ENCODE results near the gene IRX2. TPM values are rescaled to one million over a fixed set of nuclear protein-coding genes. Genes with fewer than 3 reads are reported as not detected.

The IRX2 gene
- 0.26 and 0.33 TPM in 2 replicates for total RNA-seq
- 0.40 and 0.88 TPM in 2 replicates for polyA plus RNA-seq
- polyA plus RNA-seq (2012): 0.71 and 1.4 TPM in 2 replicates
- 0.11 and 0.39 TPM in 2 replicates for polyA minus RNA-seq (ENCODE audit: low replicate concordance)

GRCh38 chr5:2751592-2752021, at the start of gene IRX2:
IRX2 (minus strand) TSS chr5:2751677; CDS start chr5:2751413, 264 bp downstream.
- no peak within 1 kb of the TSS for H3K27ac ChIP-seq (ENCODE audit: insufficient read depth, low read length)
- no peaks in the 10 kb centered on the region for H3K27me3 ChIP-seq (ENCODE audit: control insufficient read depth, insufficient read depth, low read length)
- no peaks in the 10 kb centered on the region for H4K20me1 ChIP-seq (ENCODE audit: control insufficient read depth, extremely low read depth, insufficient read depth, low read length)
- peak; percentile 84 to 98 for DNase-seq (ENCODE audit: low read depth in 2 of 2)
- H3K4me3 ChIP-seq (replicated peaks in 1 of 4; ENCODE audit: control extremely low read depth in 1 of 4, insufficient read depth in 1 of 4, low read depth in 3 of 4, low read length in 4 of 4): peak within 1 kb of the TSS in 3 of 4 experiments; percentile 7 to 56 (median 26)
- no peaks in the 10 kb centered on the region for H3K36me3 ChIP-seq (ENCODE audit: control insufficient read depth, insufficient read depth, low read length)
- no peaks in the 10 kb centered on the region for H3K79me2 ChIP-seq (ENCODE audit: control insufficient read depth, insufficient read depth, low read length)
- no peak within 1 kb of the TSS for H3K9ac ChIP-seq (ENCODE audit: insufficient read depth, low read length)
- no peak for TF ChIP-seq CTCF (conservative IDR thresholded peaks at IDR 0.05 in 1 of 2, IDR thresholded peaks at IDR 0.05 in 1 of 2; ENCODE audit: low read depth in 1 of 2, low read length in 2 of 2)
- no peak for TF ChIP-seq EZH2 (IDR thresholded peaks at IDR 0.05; ENCODE audit: low read length, missing control alignments)
- H3K9me3 ChIP-seq (ENCODE audit: control insufficient read depth, insufficient read depth, low read depth, low read length): no peaks in the 10 kb centered on the region
- no peaks in the 10 kb centered on the region for H3K4me1 ChIP-seq (ENCODE audit: control insufficient read depth, extremely low read depth, insufficient read depth, low read length)
- H2AFZ ChIP-seq (ENCODE audit: low read length): no peak within 1 kb of the TSS
- no peak within 1 kb of the TSS for H3K4me2 ChIP-seq (ENCODE audit: extremely low read depth, insufficient read depth, low read length)

GRCh38 chr5:2800035-2800434, 48.6 kb upstream of the IRX2 start:
- Histone ChIP-seq H3K36me3 (ENCODE audit: control insufficient read depth, insufficient read depth, low read length) (no peaks in the 10 kb centered on the region), H3K27me3 (ENCODE audit: control insufficient read depth, insufficient read depth, low read length) (no peaks in the 10 kb centered on the region), H3K27ac (ENCODE audit: insufficient read depth, low read length) (no peak overlapping the region), H3K79me2 (ENCODE audit: control insufficient read depth, insufficient read depth, low read length) (no peaks in the 10 kb centered on the region), H3K4me2 (ENCODE audit: extremely low read depth, insufficient read depth, low read length) (no peak overlapping the region), H4K20me1 (ENCODE audit: control insufficient read depth, extremely low read depth, insufficient read depth, low read length) (no peaks in the 10 kb centered on the region), H2AFZ (ENCODE audit: low read length) (no peak overlapping the region), H3K9me3 (ENCODE audit: control insufficient read depth, insufficient read depth, low read depth, low read length) (no peaks in the 10 kb centered on the region), H3K4me1 (ENCODE audit: control insufficient read depth, extremely low read depth, insufficient read depth, low read length) (no peaks in the 10 kb centered on the region), H3K9ac (ENCODE audit: insufficient read depth, low read length) (no peak overlapping the region), H3K4me3 (replicated peaks in 1 of 4; ENCODE audit: control extremely low read depth in 1 of 4, insufficient read depth in 1 of 4, low read depth in 3 of 4, low read length in 4 of 4) (no peak overlapping the region)
- no peak for DNase-seq (ENCODE audit: low read depth in 2 of 2)
- TF ChIP-seq EZH2 (IDR thresholded peaks at IDR 0.05; ENCODE audit: low read length, missing control alignments): no peak
- TF ChIP-seq CTCF (conservative IDR thresholded peaks at IDR 0.05 in 1 of 2, IDR thresholded peaks at IDR 0.05 in 1 of 2; ENCODE audit: low read depth in 1 of 2, low read length in 2 of 2): no peak

GRCh38 chr5:2797981-2798380, 46.5 kb upstream of the IRX2 start:
- no peak overlapping the region for H3K9ac ChIP-seq (ENCODE audit: insufficient read depth, low read length)
- no peak overlapping the region for H3K4me2 ChIP-seq (ENCODE audit: extremely low read depth, insufficient read depth, low read length)
- H3K27ac ChIP-seq (ENCODE audit: insufficient read depth, low read length): no peak overlapping the region
- DNase-seq (ENCODE audit: low read depth in 2 of 2): peak in 1 of 2 donors; percentile 34
- no peak overlapping the region for H3K4me3 ChIP-seq (replicated peaks in 1 of 4; ENCODE audit: control extremely low read depth in 1 of 4, insufficient read depth in 1 of 4, low read depth in 3 of 4, low read length in 4 of 4)
- H3K27me3 ChIP-seq (ENCODE audit: control insufficient read depth, insufficient read depth, low read length): no peaks in the 10 kb centered on the region
- H3K9me3 ChIP-seq (ENCODE audit: control insufficient read depth, insufficient read depth, low read depth, low read length): no peaks in the 10 kb centered on the region
- H3K4me1 ChIP-seq (ENCODE audit: control insufficient read depth, extremely low read depth, insufficient read depth, low read length): no peaks in the 10 kb centered on the region
- no peaks in the 10 kb centered on the region for H4K20me1 ChIP-seq (ENCODE audit: control insufficient read depth, extremely low read depth, insufficient read depth, low read length)
- TF ChIP-seq CTCF (conservative IDR thresholded peaks at IDR 0.05 in 1 of 2, IDR thresholded peaks at IDR 0.05 in 1 of 2; ENCODE audit: low read depth in 1 of 2, low read length in 2 of 2): no peak
- no peak for TF ChIP-seq EZH2 (IDR thresholded peaks at IDR 0.05; ENCODE audit: low read length, missing control alignments)
- no peak overlapping the region for H2AFZ ChIP-seq (ENCODE audit: low read length)
- H3K36me3 ChIP-seq (ENCODE audit: control insufficient read depth, insufficient read depth, low read length): no peaks in the 10 kb centered on the region
- H3K79me2 ChIP-seq (ENCODE audit: control insufficient read depth, insufficient read depth, low read length): no peaks in the 10 kb centered on the region

Data from fibroblast of lung (primary cell).